ENCODE measurements around the gene LRFN3.

DNA sequence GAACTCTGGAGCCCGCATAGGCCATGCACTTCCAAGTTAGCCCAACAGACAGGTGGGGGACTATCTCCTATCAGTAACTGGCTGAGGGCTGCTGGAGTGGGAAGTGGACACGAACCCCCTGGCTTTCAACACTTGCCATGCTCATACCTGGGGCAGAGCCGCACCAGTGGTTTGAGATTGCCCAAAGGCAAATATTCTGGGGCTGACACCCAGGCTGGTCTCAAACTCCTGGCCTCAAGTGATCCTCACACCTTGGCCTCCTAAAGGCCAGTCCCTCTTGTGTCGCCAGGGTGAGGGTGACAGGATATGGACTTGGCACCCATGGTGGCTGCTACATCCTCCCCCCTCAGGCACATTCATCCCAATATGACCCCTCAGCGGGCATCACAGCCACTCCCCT lies 49.0 kb upstream of the LRFN3 start:
- TF ChIP-seq SPEN (CRISPR knock-in tag; IDR thresholded peaks at IDR 0.05; ENCODE audit: low read depth) = no peak
- TF ChIP-seq, protein P1, sequence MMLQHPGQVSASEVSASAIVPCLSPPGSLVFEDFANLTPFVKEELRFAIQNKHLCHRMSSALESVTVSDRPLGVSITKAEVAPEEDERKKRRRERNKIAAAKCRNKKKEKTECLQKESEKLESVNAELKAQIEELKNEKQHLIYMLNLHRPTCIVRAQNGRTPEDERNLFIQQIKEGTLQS (CRISPR knock-in tag; IDR thresholded peaks at IDR 0.05) = no peak
- TF ChIP-seq, protein P2, sequence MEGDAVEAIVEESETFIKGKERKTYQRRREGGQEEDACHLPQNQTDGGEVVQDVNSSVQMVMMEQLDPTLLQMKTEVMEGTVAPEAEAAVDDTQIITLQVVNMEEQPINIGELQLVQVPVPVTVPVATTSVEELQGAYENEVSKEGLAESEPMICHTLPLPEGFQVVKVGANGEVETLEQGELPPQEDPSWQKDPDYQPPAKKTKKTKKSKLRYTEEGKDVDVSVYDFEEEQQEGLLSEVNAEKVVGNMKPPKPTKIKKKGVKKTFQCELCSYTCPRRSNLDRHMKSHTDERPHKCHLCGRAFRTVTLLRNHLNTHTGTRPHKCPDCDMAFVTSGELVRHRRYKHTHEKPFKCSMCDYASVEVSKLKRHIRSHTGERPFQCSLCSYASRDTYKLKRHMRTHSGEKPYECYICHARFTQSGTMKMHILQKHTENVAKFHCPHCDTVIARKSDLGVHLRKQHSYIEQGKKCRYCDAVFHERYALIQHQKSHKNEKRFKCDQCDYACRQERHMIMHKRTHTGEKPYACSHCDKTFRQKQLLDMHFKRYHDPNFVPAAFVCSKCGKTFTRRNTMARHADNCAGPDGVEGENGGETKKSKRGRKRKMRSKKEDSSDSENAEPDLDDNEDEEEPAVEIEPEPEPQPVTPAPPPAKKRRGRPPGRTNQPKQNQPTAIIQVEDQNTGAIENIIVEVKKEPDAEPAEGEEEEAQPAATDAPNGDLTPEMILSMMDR (CRISPR knock-in tag; IDR thresholded peaks at IDR 0.05) = no peak
- no peak for TF ChIP-seq GPN1 (CRISPR knock-in tag; IDR thresholded peaks at IDR 0.05; ENCODE audit: borderline replicate concordance)
- TF ChIP-seq, protein P3, sequence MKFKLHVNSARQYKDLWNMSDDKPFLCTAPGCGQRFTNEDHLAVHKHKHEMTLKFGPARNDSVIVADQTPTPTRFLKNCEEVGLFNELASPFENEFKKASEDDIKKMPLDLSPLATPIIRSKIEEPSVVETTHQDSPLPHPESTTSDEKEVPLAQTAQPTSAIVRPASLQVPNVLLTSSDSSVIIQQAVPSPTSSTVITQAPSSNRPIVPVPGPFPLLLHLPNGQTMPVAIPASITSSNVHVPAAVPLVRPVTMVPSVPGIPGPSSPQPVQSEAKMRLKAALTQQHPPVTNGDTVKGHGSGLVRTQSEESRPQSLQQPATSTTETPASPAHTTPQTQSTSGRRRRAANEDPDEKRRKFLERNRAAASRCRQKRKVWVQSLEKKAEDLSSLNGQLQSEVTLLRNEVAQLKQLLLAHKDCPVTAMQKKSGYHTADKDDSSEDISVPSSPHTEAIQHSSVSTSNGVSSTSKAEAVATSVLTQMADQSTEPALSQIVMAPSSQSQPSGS (CRISPR knock-in tag; IDR thresholded peaks at IDR 0.05) = no peak

Data from HepG2 (cell line).